Measurements from ENCODE around the gene AFDN. TPM values are rescaled to one million over a fixed set of nuclear protein-coding genes. Genes with fewer than 3 reads are reported as not detected.

The AFDN gene
- total RNA-seq, 1 experiment from 2014 or later: 107 TPM

- Histone ChIP-seq H3K4me3 (ENCODE audit: low read depth, low read length, poor library complexity, severe bottlenecking) (no peak overlapping the region), H3K9me3 (ENCODE audit: low read depth, low read length, poor library complexity, severe bottlenecking) (no peaks in the 10 kb centered on the region), H3K27me3 (replicated peaks; ENCODE audit: insufficient read depth, low read depth, low read length, poor library complexity) (no peaks in the 10 kb centered on the region), H3K4me1 (ENCODE audit: insufficient read depth, low read length, poor library complexity, severe bottlenecking) (peaks cover 13% of the 10 kb centered on the region), H3K36me3 (ENCODE audit: insufficient read depth, low read length, poor library complexity, severe bottlenecking) (no peaks in the 10 kb centered on the region), H3K27ac (ENCODE audit: low read depth, low read length, poor library complexity, severe bottlenecking) (no peak overlapping the region)
- intact Hi-C loops (cut with micrococcal nuclease; ENCODE audit: unreplicated experiment): no loop called here
- no peak for DNase-seq (ENCODE audit: low spot score)
- TF ChIP-seq EZH2 (IDR thresholded peaks at IDR 0.05; ENCODE audit: borderline replicate concordance, low read depth, low read length, poor library complexity, severe bottlenecking) (no peak), CTCF (conservative IDR thresholded peaks at IDR 0.05; ENCODE audit: low read depth, low read length) (no peak)
- BruUV-seq (replicated peaks): no TSS peak
- ChIA-PET POLR2A (ENCODE audit: low non-redundant PET) (interaction anchor here (0.6 kb wide), 1 partner anchor 15 kb away, joined by 3 read pairs; no protein-coding TSS in a partner anchor), CTCF (no interaction called here)
Measured at GRCh38 chr6:167831281-167831828, 4.6 kb downstream of the AFDN start.

- Histone ChIP-seq H3K27ac (ENCODE audit: low read depth, low read length, poor library complexity, severe bottlenecking) (no peak overlapping the region), H3K4me3 (ENCODE audit: low read depth, low read length, poor library complexity, severe bottlenecking) (no peak overlapping the region), H3K36me3 (ENCODE audit: insufficient read depth, low read length, poor library complexity, severe bottlenecking) (no peaks in the 10 kb centered on the region), H3K9me3 (ENCODE audit: low read depth, low read length, poor library complexity, severe bottlenecking) (no peaks in the 10 kb centered on the region), H3K27me3 (replicated peaks; ENCODE audit: insufficient read depth, low read depth, low read length, poor library complexity) (no peaks in the 10 kb centered on the region), H3K4me1 (ENCODE audit: insufficient read depth, low read length, poor library complexity, severe bottlenecking) (peaks cover 13% of the 10 kb centered on the region)
- TF ChIP-seq CTCF (conservative IDR thresholded peaks at IDR 0.05; ENCODE audit: low read depth, low read length): no peak
- TF ChIP-seq EZH2 (IDR thresholded peaks at IDR 0.05; ENCODE audit: borderline replicate concordance, low read depth, low read length, poor library complexity, severe bottlenecking): no peak
- BruUV-seq (replicated peaks): no TSS peak
- no peak for DNase-seq (ENCODE audit: low spot score)
- CTCF ChIA-PET: no interaction called here
- intact Hi-C loops (cut with micrococcal nuclease; ENCODE audit: unreplicated experiment): no loop called here
- POLR2A ChIA-PET (ENCODE audit: low non-redundant PET): no interaction called here
Measured at GRCh38 chr6:167832497-167833395, 6.0 kb downstream of the AFDN start.

GRCh38 chr6:167833396-167833763, 6.7 kb downstream of the AFDN start:
- no TSS peak for BruUV-seq (replicated peaks)
- intact Hi-C loops (cut with micrococcal nuclease; ENCODE audit: unreplicated experiment): no loop called here

More at GRCh38 chr6:167833396-167833763, 6.7 kb downstream of the AFDN start:
- no peak overlapping the region for H3K27ac ChIP-seq (ENCODE audit: low read depth, low read length, poor library complexity, severe bottlenecking)
- H3K36me3 ChIP-seq (ENCODE audit: insufficient read depth, low read length, poor library complexity, severe bottlenecking): no peaks in the 10 kb centered on the region
- CTCF ChIA-PET: no interaction called here
- POLR2A ChIA-PET (ENCODE audit: low non-redundant PET): no interaction called here
- H3K9me3 ChIP-seq (ENCODE audit: low read depth, low read length, poor library complexity, severe bottlenecking): no peaks in the 10 kb centered on the region
- DNase-seq (ENCODE audit: low spot score): no peak
- no peaks in the 10 kb centered on the region for H3K27me3 ChIP-seq (replicated peaks; ENCODE audit: insufficient read depth, low read depth, low read length, poor library complexity)
- H3K4me1 ChIP-seq (ENCODE audit: insufficient read depth, low read length, poor library complexity, severe bottlenecking): peaks cover 14% of the 10 kb centered on the region
- no peak overlapping the region for H3K4me3 ChIP-seq (ENCODE audit: low read depth, low read length, poor library complexity, severe bottlenecking)
- TF ChIP-seq EZH2 (IDR thresholded peaks at IDR 0.05; ENCODE audit: borderline replicate concordance, low read depth, low read length, poor library complexity, severe bottlenecking) (no peak), CTCF (conservative IDR thresholded peaks at IDR 0.05; ENCODE audit: low read depth, low read length) (no peak)
